Caco-2 (cell line): ENCODE data around the gene TLE3. TPM values are rescaled to one million over a fixed set of nuclear protein-coding genes. Genes with fewer than 3 reads are reported as not detected.

ENCODE experiments used
- BruUV-seq: library from RNA; stranded (reverse); fragments of 400-500 nt; replicated peaks from 2 replicates; lab custom pipeline; 2021; lab: Mats Ljungman, UMichigan
- CTCF ChIA-PET: fragments of 300-600 bp; sonication (Branson Sonifier 250); formaldehyde crosslinking; loops from one replicate; lab custom pipeline; 2022; ENCODE audit warnings: antibody characterized with exemption; lab: Charles Lee
- POLR2A ChIA-PET: fragments of 300-600 bp; sonication (Branson Sonifier 250); formaldehyde crosslinking; loops from one replicate; lab custom pipeline; 2022; ENCODE audit warnings: antibody characterized with exemption; lab: Charles Lee
- DNase-seq, 2 experiments: peaks; one replicate each; pipeline versions ENCODE4 v3.0.0 to v3.0.0-alpha.2; 2020 to 2022
- H3K27me3 ChIP-seq: replicated peaks from 2 replicates; pipeline ENCODE4 v1.6.0; 2011; ENCODE audit warnings: low read length; ENCODE audit not compliant: control insufficient read depth, insufficient read depth
- H3K36me3 ChIP-seq: 2 replicates; pipeline ENCODE4 v1.5.1; 2011; ENCODE audit warnings: low read length; ENCODE audit not compliant: control insufficient read depth, insufficient read depth
- H3K4me1 ChIP-seq: fragments of 250-450 bp; sonication (Bioruptor Pico); 2 replicates; pipeline ENCODE4 v1.5.1; 2020; ENCODE audit warnings: mild to moderate bottlenecking
- H3K4me3 ChIP-seq: 2 replicates; pipeline ENCODE4 v1.5.1; 2011; ENCODE audit warnings: low read depth, mild to moderate bottlenecking, control low read depth, low read length
- H3K9me3 ChIP-seq: fragments of 250-450 bp; sonication (Bioruptor Pico); 2 replicates; pipeline ENCODE4 v1.5.1; 2020; ENCODE audit warnings: mild to moderate bottlenecking, moderate library complexity
- H3K27ac Mint-ChIP-seq: one replicate; pipeline ENCODE4 v1.8.0; 2022; ENCODE audit warnings: mixed read lengths; ENCODE audit not compliant: unreplicated experiment
- H3K27me3 Mint-ChIP-seq: one replicate; pipeline ENCODE4 v1.8.0; 2022; ENCODE audit warnings: mixed read lengths; ENCODE audit not compliant: insufficient read depth, unreplicated experiment
- H3K36me3 Mint-ChIP-seq: one replicate; pipeline ENCODE4 v1.8.0; 2022; ENCODE audit warnings: mild to moderate bottlenecking, mixed read lengths; ENCODE audit not compliant: insufficient read depth, unreplicated experiment
- H3K4me1 Mint-ChIP-seq: one replicate; pipeline ENCODE4 v1.8.0; 2022; ENCODE audit warnings: low read depth, mixed read lengths; ENCODE audit not compliant: unreplicated experiment
- H3K4me3 Mint-ChIP-seq: one replicate; pipeline ENCODE4 v1.8.0; 2022; ENCODE audit warnings: mild to moderate bottlenecking, moderate library complexity, mixed read lengths; ENCODE audit not compliant: unreplicated experiment
- H3K9me3 Mint-ChIP-seq: one replicate; pipeline ENCODE4 v1.8.0; 2022; ENCODE audit warnings: mixed read lengths; ENCODE audit not compliant: unreplicated experiment
- CTCF ChIP-seq, 2 experiments: fragments of 200-600 bp in 1 of 2; IDR thresholded peaks; 1 replicate in 1 of 2; 2 replicates in 1 of 2; pipeline versions ENCODE4 v1.5.1 to v1.8.0; 2011 to 2022; ENCODE audit warnings: antibody characterized with exemption in 1 of 2, control low read depth in 1 of 2, inconsistent platforms in 1 of 2, low read depth in 1 of 2, low read length in 1 of 2, mild to moderate bottlenecking in 1 of 2, moderate library complexity in 1 of 2; ENCODE audit not compliant: insufficient read depth in 1 of 2, severe bottlenecking in 1 of 2, unreplicated experiment in 1 of 2
- intact Hi-C: fragments of 100-400 bp; cut with micrococcal nuclease; formaldehyde crosslinking; loops from one replicate; pipeline ENCODE4 v1.10.0; 2022; ENCODE audit not compliant: unreplicated experiment
- total RNA-seq: library from RNA; stranded (reverse); gene quantifications from 2 replicates; pipeline ENCODE4 v1.2.3, GENCODE V29; 2022

TLE3 gene
- total RNA-seq, 1 experiment from 2014 or later, result 105 TPM

- Mint-ChIP-seq H3K36me3 (no peaks in the 10 kb centered on the region), H3K4me3 (no peak overlapping the region), H3K4me1 (no peaks in the 10 kb centered on the region), H3K27me3 (peaks cover 3% of the 10 kb centered on the region), H3K9me3 (no peaks in the 10 kb centered on the region), H3K27ac (no peak overlapping the region)
- no TSS peak for BruUV-seq
- Histone ChIP-seq H3K4me1 (no peaks in the 10 kb centered on the region), H3K27me3 (no peaks in the 10 kb centered on the region; the same call in 1 of the 2 replicates), H3K36me3 (no peaks in the 10 kb centered on the region), H3K4me3 (no peak overlapping the region), H3K9me3 (no peaks in the 10 kb centered on the region)
- DNase-seq, result no peak
- CTCF ChIA-PET, result no interaction called here
- no peak for TF ChIP-seq CTCF (IDR thresholded peaks at IDR 0.05; ENCODE audit: insufficient read depth in 1 of 2, low read depth in 1 of 2, low read length in 1 of 2, severe bottlenecking in 1 of 2, unreplicated experiment in 1 of 2)
- intact Hi-C loops, result no loop called here
- POLR2A ChIA-PET, result no interaction called here
These were observed 66.0 kb downstream of the TLE3 start for GRCh38 chr15:70031713-70032112.

- no TSS peak for BruUV-seq
- no peaks in the 10 kb centered on the region for H3K4me1 Mint-ChIP-seq
- no peak for TF ChIP-seq CTCF (IDR thresholded peaks at IDR 0.05; ENCODE audit: insufficient read depth in 1 of 2, low read depth in 1 of 2, low read length in 1 of 2, severe bottlenecking in 1 of 2, unreplicated experiment in 1 of 2)
- intact Hi-C loops, result no loop called here
- H3K4me3 ChIP-seq, result no peak overlapping the region
- CTCF ChIA-PET, result no interaction called here
- H3K27me3 Mint-ChIP-seq, result peaks cover 3% of the 10 kb centered on the region
- no peak overlapping the region for H3K27ac Mint-ChIP-seq
- no peaks in the 10 kb centered on the region; the same call in 1 of the 2 replicates for H3K27me3 ChIP-seq
- no peaks in the 10 kb centered on the region for H3K9me3 ChIP-seq
- H3K4me1 ChIP-seq, result no peaks in the 10 kb centered on the region
- H3K36me3 ChIP-seq, result no peaks in the 10 kb centered on the region
- H3K36me3 Mint-ChIP-seq, result no peaks in the 10 kb centered on the region
- POLR2A ChIA-PET, result no interaction called here
- H3K4me3 Mint-ChIP-seq, result no peak overlapping the region
- no peaks in the 10 kb centered on the region for H3K9me3 Mint-ChIP-seq
- no peak for DNase-seq
These were observed 66.5 kb downstream of the TLE3 start for GRCh38 chr15:70031261-70031660.

- no peaks in the 10 kb centered on the region for H3K36me3 Mint-ChIP-seq
- intact Hi-C loops, result no loop called here
These were observed 66.9 kb downstream of the TLE3 start for GRCh38 chr15:70030851-70031250.

More at GRCh38 chr15:70030851-70031250, 66.9 kb downstream of the TLE3 start:
- no TSS peak for BruUV-seq
- Mint-ChIP-seq H3K9me3 (no peaks in the 10 kb centered on the region), H3K4me3 (no peak overlapping the region), H3K4me1 (no peaks in the 10 kb centered on the region), H3K27me3 (peaks cover 3% of the 10 kb centered on the region), H3K27ac (no peak overlapping the region)
- Histone ChIP-seq H3K4me3 (no peak overlapping the region), H3K36me3 (no peaks in the 10 kb centered on the region), H3K27me3 (no peaks in the 10 kb centered on the region; the same call in 1 of the 2 replicates), H3K9me3 (no peaks in the 10 kb centered on the region), H3K4me1 (no peaks in the 10 kb centered on the region)
- TF ChIP-seq CTCF (IDR thresholded peaks at IDR 0.05; ENCODE audit: insufficient read depth in 1 of 2, low read depth in 1 of 2, low read length in 1 of 2, severe bottlenecking in 1 of 2, unreplicated experiment in 1 of 2), result no peak
- ChIA-PET CTCF (no interaction called here), POLR2A (no interaction called here)
- DNase-seq, result no peak
